ENCODE data around the gene PLA2G4E. TPM values are rescaled to one million over a fixed set of nuclear protein-coding genes. Genes with fewer than 3 reads are reported as not detected.

The PLA2G4E gene
- total RNA-seq, 4 donors from 2014 or later = not detected

DNA sequence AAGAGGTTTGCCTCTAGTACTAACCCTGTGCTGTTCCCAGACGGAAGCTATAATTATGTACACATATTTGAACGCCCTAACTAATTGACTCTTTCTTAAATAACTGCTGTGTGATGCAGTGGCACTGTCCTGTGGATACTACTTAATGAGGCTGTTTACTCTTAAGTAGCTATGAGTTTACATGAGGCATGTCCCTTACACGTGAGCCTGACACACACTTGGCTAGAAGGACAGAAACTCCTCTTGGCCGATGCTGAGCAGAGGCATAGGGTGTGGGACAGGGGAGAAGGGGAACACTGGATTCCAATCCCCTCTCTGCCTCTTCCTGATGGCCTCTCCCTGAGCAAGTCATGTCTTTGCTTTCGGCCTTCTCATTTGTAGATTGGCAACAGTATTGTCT is 70.4 kb downstream of the PLA2G4E start:
- Histone ChIP-seq H3K9me3 (no peaks in the 10 kb centered on the region), H3K4me1 (peaks cover 42 to 52% (median 49%) of the 10 kb centered on the region in 4 donors), H3K27ac (replicated peaks in 1 of 4) (peak overlapping the region in 2 of 4 donors; percentile 41 to 48), H3K27me3 (no peaks in the 10 kb centered on the region), H3K4me3 (no peak overlapping the region), H3K36me3 (peaks cover 0 to 33% (median 21%) of the 10 kb centered on the region in 4 donors)
- intact Hi-C loops (cut with DNase I) = no loop called here
- DNase-seq (ENCODE audit: extremely low spot score) = no peak
- WGBS = 50% methylated on average over 5 of the region's 5 CpGs
- TF ChIP-seq EP300 (IDR thresholded peaks at IDR 0.05) = no peak
- TF ChIP-seq, protein P1, sequence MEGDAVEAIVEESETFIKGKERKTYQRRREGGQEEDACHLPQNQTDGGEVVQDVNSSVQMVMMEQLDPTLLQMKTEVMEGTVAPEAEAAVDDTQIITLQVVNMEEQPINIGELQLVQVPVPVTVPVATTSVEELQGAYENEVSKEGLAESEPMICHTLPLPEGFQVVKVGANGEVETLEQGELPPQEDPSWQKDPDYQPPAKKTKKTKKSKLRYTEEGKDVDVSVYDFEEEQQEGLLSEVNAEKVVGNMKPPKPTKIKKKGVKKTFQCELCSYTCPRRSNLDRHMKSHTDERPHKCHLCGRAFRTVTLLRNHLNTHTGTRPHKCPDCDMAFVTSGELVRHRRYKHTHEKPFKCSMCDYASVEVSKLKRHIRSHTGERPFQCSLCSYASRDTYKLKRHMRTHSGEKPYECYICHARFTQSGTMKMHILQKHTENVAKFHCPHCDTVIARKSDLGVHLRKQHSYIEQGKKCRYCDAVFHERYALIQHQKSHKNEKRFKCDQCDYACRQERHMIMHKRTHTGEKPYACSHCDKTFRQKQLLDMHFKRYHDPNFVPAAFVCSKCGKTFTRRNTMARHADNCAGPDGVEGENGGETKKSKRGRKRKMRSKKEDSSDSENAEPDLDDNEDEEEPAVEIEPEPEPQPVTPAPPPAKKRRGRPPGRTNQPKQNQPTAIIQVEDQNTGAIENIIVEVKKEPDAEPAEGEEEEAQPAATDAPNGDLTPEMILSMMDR (IDR thresholded peaks at IDR 0.05) = no peak
- TF ChIP-seq POLR2A (IDR thresholded peaks at IDR 0.05; ENCODE audit: low read depth) = no peak
- no peak for TF ChIP-seq POLR2AphosphoS5 (IDR thresholded peaks at IDR 0.05)

DNA sequence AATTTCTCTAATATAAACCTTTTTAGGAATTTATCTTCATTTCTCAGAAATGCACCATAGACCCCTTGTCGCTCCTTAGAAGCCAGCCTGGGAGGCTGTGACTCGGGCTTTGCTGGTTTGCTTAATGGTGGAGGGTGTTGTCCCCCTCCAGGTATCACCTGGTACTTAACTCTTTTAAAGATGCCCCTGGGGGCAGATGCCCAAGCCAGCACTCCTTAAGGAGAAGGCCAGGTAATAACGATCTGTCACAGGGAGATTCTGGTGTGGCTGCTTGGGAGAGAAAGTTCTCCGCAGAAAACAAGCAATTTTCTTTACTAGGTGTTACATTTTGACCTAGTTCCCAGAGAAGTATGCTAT is 70.7 kb downstream of the PLA2G4E start:
- Histone ChIP-seq H3K27ac (replicated peaks in 1 of 4) (peak overlapping the region in 3 of 4 donors; percentile 41 to 48 (median 42)), H3K36me3 (peaks cover 0 to 33% (median 21%) of the 10 kb centered on the region in 4 donors), H3K4me1 (peaks cover 43 to 56% (median 51%) of the 10 kb centered on the region in 4 donors), H3K27me3 (no peaks in the 10 kb centered on the region), H3K4me3 (no peak overlapping the region), H3K9me3 (no peaks in the 10 kb centered on the region)
- no peak for DNase-seq (ENCODE audit: extremely low spot score)
- no peak for TF ChIP-seq POLR2AphosphoS5 (IDR thresholded peaks at IDR 0.05)
- TF ChIP-seq POLR2A (IDR thresholded peaks at IDR 0.05; ENCODE audit: low read depth) = no peak
- TF ChIP-seq EP300 (IDR thresholded peaks at IDR 0.05) = no peak
- TF ChIP-seq, protein P1 (IDR thresholded peaks at IDR 0.05) = no peak
- intact Hi-C loops (cut with DNase I) = no loop called here
- WGBS = 86% methylated on average over 4 of the region's 4 CpGs

DNA sequence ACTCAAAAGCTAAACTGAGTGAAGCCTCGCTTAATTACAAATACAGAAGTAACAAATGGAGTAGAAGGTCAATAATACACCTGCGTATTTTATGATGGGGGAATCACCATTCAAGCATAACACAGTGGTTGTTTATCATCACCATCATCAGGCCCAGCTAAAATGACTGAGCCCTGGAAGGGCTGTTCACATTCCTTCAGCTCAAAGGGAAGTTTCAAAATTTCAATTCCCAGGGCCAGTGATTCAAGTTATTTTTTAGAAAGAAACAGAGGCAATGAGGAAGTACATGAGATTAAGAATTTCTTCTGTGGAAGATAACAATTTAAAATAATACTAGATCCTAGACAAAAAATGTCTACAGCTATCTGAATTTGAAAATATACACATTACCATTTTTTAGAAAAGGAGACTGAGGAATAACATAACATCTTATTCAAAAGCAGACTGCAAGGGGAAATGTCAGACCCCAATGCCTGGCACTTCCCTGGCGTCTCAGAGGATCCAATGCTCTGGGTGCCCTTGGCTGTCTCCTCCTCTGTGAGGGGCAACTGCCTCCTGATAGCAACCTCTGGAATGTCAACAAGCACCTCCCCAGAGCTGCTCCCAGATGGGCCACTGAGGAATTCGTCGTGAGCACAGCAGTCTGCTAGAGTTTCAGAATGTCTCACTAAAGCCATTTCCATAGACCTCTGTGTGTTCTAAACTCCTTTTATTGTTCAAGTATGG is 71.3 kb downstream of the PLA2G4E start:
- DNase-seq (ENCODE audit: extremely low spot score) = no peak
- 78% methylated on average over 5 of the region's 5 CpGs for WGBS
- H3K9me3 ChIP-seq = no peaks in the 10 kb centered on the region
- no peak overlapping the region for H3K4me3 ChIP-seq
- TF ChIP-seq, protein P1 (IDR thresholded peaks at IDR 0.05) = no peak
- TF ChIP-seq POLR2A (IDR thresholded peaks at IDR 0.05; ENCODE audit: low read depth) (no peak), POLR2AphosphoS5 (IDR thresholded peaks at IDR 0.05) (no peak), EP300 (IDR thresholded peaks at IDR 0.05) (no peak)
- intact Hi-C loops (cut with DNase I) = no loop called here
- peaks cover 49 to 61% (median 55%) of the 10 kb centered on the region in 4 donors for H3K4me1 ChIP-seq
- peaks cover 0 to 33% (median 21%) of the 10 kb centered on the region in 4 donors for H3K36me3 ChIP-seq
- no peaks in the 10 kb centered on the region for H3K27me3 ChIP-seq
- H3K27ac ChIP-seq (replicated peaks in 1 of 4) = peak overlapping the region in 3 of 4 donors; percentile 41 to 48 (median 42)

DNA sequence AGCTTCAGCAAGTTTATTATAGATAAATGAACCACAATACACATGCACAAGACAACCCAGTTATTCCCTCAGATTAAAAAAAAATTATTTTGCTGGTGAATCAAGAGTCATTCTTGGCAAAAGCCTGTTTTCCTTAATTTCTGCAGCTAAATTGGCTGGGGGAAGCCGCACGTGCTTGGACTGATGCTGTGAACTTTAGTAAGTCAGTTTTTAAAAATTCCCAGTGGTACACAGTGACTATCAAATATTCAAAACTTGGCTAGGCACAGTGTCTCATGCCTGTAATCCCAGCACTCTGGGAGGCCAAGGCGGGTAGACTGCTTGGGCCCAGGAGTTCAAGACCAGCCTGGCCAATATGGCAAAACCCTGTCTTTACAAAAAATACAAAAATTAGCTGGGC is 72.4 kb downstream of the PLA2G4E start:
- no peak for TF ChIP-seq POLR2A (IDR thresholded peaks at IDR 0.05; ENCODE audit: low read depth)
- TF ChIP-seq EP300 (IDR thresholded peaks at IDR 0.05) = no peak
- TF ChIP-seq POLR2AphosphoS5 (IDR thresholded peaks at IDR 0.05) = no peak
- TF ChIP-seq, protein P1 (IDR thresholded peaks at IDR 0.05) = no peak
- no peak for DNase-seq (ENCODE audit: extremely low spot score)
- Histone ChIP-seq H3K9me3 (no peaks in the 10 kb centered on the region), H3K36me3 (peaks cover 0 to 28% (median 16%) of the 10 kb centered on the region in 4 donors), H3K4me3 (no peak overlapping the region), H3K4me1 (peaks cover 59 to 72% (median 66%) of the 10 kb centered on the region in 4 donors), H3K27me3 (no peaks in the 10 kb centered on the region), H3K27ac (replicated peaks in 1 of 4) (peak overlapping the region in 1 of 4 donors; percentile 14)
- intact Hi-C loops (cut with DNase I) = no loop called here
- 87% methylated on average over 3 of the region's 3 CpGs for WGBS

Measured in esophagus muscularis mucosa (tissue), 4 donors.